ENCODE data around the gene MTCL1.

The MTCL1 gene

DNA sequence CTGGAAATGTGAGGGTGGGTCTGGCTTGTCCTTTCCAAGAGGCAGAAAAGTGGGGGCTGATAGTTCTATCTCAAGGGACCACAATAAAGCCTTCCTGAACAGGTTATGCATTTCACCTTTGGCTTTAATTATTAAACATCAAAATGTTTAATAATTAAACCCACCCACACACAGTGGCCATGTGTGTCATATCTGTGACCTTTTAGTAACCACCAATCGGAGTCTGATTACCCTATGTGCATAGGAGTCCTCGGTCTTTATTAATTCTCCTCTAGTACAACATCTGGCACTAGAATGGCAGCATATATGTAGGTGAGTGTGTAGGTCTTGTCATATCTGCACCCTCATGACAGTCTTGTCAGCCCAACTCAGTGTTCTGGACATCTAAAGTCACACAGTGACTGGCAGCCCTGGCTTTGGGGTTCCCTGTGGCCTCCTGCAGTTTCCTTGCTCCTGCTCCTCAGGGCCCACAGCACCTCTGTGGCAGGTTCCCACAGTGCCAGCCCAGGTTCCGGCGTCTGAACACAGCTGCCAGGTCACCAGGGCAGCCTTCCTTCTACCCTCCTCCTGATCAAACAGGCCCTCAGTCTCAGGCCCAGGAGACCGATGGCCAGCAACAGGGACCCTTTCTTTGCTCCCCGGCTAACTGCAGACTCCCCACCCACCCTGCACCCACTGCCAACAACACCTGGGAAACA is 100.9 kb downstream of the MTCL1 start:
- TF ChIP-seq ZNF274 (IDR thresholded peaks at IDR 0.05; ENCODE audit: low read depth, low read length) (no peak), YY1 (IDR thresholded peaks at IDR 0.05; ENCODE audit: insufficient read depth, insufficient read length) (no peak), SUZ12 (IDR thresholded peaks at IDR 0.05; ENCODE audit: extremely low read depth, insufficient read depth, insufficient read length) (no peak)
- Histone ChIP-seq H3K9ac (ENCODE audit: insufficient read length, low read depth) (no peak overlapping the region), H3K9me3 (ENCODE audit: insufficient read depth, low read length) (no peaks in the 10 kb centered on the region), H3K4me3 (ENCODE audit: insufficient read length, low read depth) (no peak overlapping the region), H3K36me3 (ENCODE audit: insufficient read depth, insufficient read length, low read length) (peaks cover 57% of the 10 kb centered on the region), H3K4me1 (ENCODE audit: insufficient read depth, insufficient read length) (no peaks in the 10 kb centered on the region), H3K27me3 (ENCODE audit: insufficient read depth, insufficient read length) (no peaks in the 10 kb centered on the region)
- no peak for DNase-seq (ENCODE audit: low read depth, low spot score)

- Histone ChIP-seq H3K9ac (ENCODE audit: insufficient read length, low read depth) (no peak overlapping the region), H3K36me3 (ENCODE audit: insufficient read depth, insufficient read length, low read length) (peaks cover 54% of the 10 kb centered on the region), H3K9me3 (ENCODE audit: insufficient read depth, low read length) (no peaks in the 10 kb centered on the region), H3K4me1 (ENCODE audit: insufficient read depth, insufficient read length) (no peaks in the 10 kb centered on the region), H3K4me3 (ENCODE audit: insufficient read length, low read depth) (no peak overlapping the region), H3K27me3 (ENCODE audit: insufficient read depth, insufficient read length) (no peaks in the 10 kb centered on the region)
- no peak for TF ChIP-seq SUZ12 (IDR thresholded peaks at IDR 0.05; ENCODE audit: extremely low read depth, insufficient read depth, insufficient read length)
- no peak for TF ChIP-seq ZNF274 (IDR thresholded peaks at IDR 0.05; ENCODE audit: low read depth, low read length)
- no peak for TF ChIP-seq YY1 (IDR thresholded peaks at IDR 0.05; ENCODE audit: insufficient read depth, insufficient read length)
- DNase-seq (ENCODE audit: low read depth, low spot score) = no peak
These were observed 101.6 kb downstream of the MTCL1 start for GRCh38 chr18:8806798-8807487.

GRCh38 chr18:8807488-8807805 is 102.1 kb downstream of the MTCL1 start:
- no peak overlapping the region for H3K9ac ChIP-seq (ENCODE audit: insufficient read length, low read depth)
- no peak for DNase-seq (ENCODE audit: low read depth, low spot score)
- TF ChIP-seq YY1 (IDR thresholded peaks at IDR 0.05; ENCODE audit: insufficient read depth, insufficient read length) (no peak), ZNF274 (IDR thresholded peaks at IDR 0.05; ENCODE audit: low read depth, low read length) (no peak), SUZ12 (IDR thresholded peaks at IDR 0.05; ENCODE audit: extremely low read depth, insufficient read depth, insufficient read length) (no peak)
- no peaks in the 10 kb centered on the region for H3K27me3 ChIP-seq (ENCODE audit: insufficient read depth, insufficient read length)
- no peak overlapping the region for H3K4me3 ChIP-seq (ENCODE audit: insufficient read length, low read depth)
- H3K4me1 ChIP-seq (ENCODE audit: insufficient read depth, insufficient read length) = no peaks in the 10 kb centered on the region
- no peaks in the 10 kb centered on the region for H3K9me3 ChIP-seq (ENCODE audit: insufficient read depth, low read length)
- peaks cover 57% of the 10 kb centered on the region for H3K36me3 ChIP-seq (ENCODE audit: insufficient read depth, insufficient read length, low read length)

DNA sequence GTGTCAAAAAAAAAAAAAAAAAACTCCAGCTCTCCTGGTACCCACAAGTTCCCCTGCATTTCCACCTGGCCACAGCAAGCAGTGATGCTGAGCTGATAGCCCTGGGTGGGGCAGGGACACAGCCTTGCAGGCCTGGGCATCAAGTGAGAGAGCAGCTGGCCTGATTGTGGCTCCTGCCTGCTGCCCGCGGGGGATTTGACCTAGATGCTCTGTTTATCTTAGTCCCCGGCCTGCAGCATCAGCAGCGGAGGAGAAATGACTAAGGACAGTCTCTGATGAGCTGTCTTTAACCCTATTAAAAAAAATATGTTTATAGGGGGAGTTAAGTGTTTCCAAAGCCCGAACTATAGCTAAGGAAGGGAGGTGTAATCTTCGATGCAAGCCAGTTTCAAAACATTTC is 102.6 kb downstream of the MTCL1 start:
- Histone ChIP-seq H3K9me3 (ENCODE audit: insufficient read depth, low read length) (no peaks in the 10 kb centered on the region), H3K4me1 (ENCODE audit: insufficient read depth, insufficient read length) (no peaks in the 10 kb centered on the region), H3K27me3 (ENCODE audit: insufficient read depth, insufficient read length) (no peaks in the 10 kb centered on the region), H3K9ac (ENCODE audit: insufficient read length, low read depth) (no peak overlapping the region), H3K4me3 (ENCODE audit: insufficient read length, low read depth) (no peak overlapping the region), H3K36me3 (ENCODE audit: insufficient read depth, insufficient read length, low read length) (peaks cover 59% of the 10 kb centered on the region)
- no peak for DNase-seq (ENCODE audit: low read depth, low spot score)
- TF ChIP-seq ZNF274 (IDR thresholded peaks at IDR 0.05; ENCODE audit: low read depth, low read length) = no peak
- TF ChIP-seq YY1 (IDR thresholded peaks at IDR 0.05; ENCODE audit: insufficient read depth, insufficient read length) = no peak
- TF ChIP-seq SUZ12 (IDR thresholded peaks at IDR 0.05; ENCODE audit: extremely low read depth, insufficient read depth, insufficient read length) = no peak

GRCh38 chr18:8809514-8809913 is 104.2 kb downstream of the MTCL1 start:
- no peak overlapping the region for H3K4me3 ChIP-seq (ENCODE audit: insufficient read length, low read depth)
- no peak for DNase-seq (ENCODE audit: low read depth, low spot score)
- peaks cover 69% of the 10 kb centered on the region for H3K36me3 ChIP-seq (ENCODE audit: insufficient read depth, insufficient read length, low read length)
- H3K4me1 ChIP-seq (ENCODE audit: insufficient read depth, insufficient read length) = no peaks in the 10 kb centered on the region
- no peak overlapping the region for H3K9ac ChIP-seq (ENCODE audit: insufficient read length, low read depth)
- H3K27me3 ChIP-seq (ENCODE audit: insufficient read depth, insufficient read length) = no peaks in the 10 kb centered on the region
- TF ChIP-seq SUZ12 (IDR thresholded peaks at IDR 0.05; ENCODE audit: extremely low read depth, insufficient read depth, insufficient read length) (no peak), ZNF274 (IDR thresholded peaks at IDR 0.05; ENCODE audit: low read depth, low read length) (no peak), YY1 (IDR thresholded peaks at IDR 0.05; ENCODE audit: insufficient read depth, insufficient read length) (no peak)
- no peaks in the 10 kb centered on the region for H3K9me3 ChIP-seq (ENCODE audit: insufficient read depth, low read length)

DNA sequence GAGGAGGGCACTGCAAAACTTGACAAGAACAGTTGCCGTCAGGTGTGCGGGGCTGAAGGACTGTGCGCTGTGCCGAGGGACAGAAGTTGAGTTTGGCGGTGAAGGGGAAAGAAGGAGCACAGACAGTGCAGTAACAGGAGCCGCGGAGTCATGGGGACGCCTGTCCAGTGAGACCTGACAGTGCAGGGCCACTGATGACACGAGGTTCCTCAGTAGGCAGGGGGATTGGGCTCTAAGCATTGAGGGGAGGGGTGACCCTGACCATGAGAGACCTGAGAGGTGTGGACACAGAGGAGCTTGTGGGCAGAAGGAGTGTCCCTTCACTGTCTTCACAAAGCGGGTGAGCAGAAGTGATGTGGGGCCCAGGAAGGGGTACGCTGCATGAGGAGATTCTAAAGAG is 104.8 kb downstream of the MTCL1 start:
- H3K27me3 ChIP-seq (ENCODE audit: insufficient read depth, insufficient read length) = no peaks in the 10 kb centered on the region
- no peaks in the 10 kb centered on the region for H3K9me3 ChIP-seq (ENCODE audit: insufficient read depth, low read length)
- no peaks in the 10 kb centered on the region for H3K4me1 ChIP-seq (ENCODE audit: insufficient read depth, insufficient read length)
- peaks cover 69% of the 10 kb centered on the region for H3K36me3 ChIP-seq (ENCODE audit: insufficient read depth, insufficient read length, low read length)
- TF ChIP-seq YY1 (IDR thresholded peaks at IDR 0.05; ENCODE audit: insufficient read depth, insufficient read length) = no peak
- no peak for TF ChIP-seq SUZ12 (IDR thresholded peaks at IDR 0.05; ENCODE audit: extremely low read depth, insufficient read depth, insufficient read length)
- no peak for TF ChIP-seq ZNF274 (IDR thresholded peaks at IDR 0.05; ENCODE audit: low read depth, low read length)
- H3K9ac ChIP-seq (ENCODE audit: insufficient read length, low read depth) = no peak overlapping the region
- no peak for DNase-seq (ENCODE audit: low read depth, low spot score)
- no peak overlapping the region for H3K4me3 ChIP-seq (ENCODE audit: insufficient read length, low read depth)

DNA sequence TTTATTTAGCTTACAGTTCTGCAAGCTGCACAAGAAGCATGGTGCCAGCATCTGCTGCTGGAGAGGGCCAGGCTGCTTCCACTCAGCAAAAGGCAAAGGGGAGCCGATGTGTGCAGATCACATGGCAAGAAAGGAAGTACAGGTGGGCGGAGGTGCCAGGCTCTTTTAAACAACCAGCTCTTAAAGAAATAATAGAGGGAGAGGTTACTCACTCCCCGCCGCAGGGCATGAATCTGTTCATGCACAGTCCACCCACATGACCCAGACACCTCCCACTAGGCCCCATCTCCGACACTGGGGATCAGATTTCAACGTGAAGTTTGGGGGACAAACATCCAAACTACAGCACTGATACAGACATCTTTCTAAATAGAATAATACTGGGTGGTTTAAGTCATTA is 105.8 kb downstream of the MTCL1 start:
- DNase-seq (ENCODE audit: low read depth, low spot score) = no peak
- H3K4me1 ChIP-seq (ENCODE audit: insufficient read depth, insufficient read length) = no peaks in the 10 kb centered on the region
- TF ChIP-seq ZNF274 (IDR thresholded peaks at IDR 0.05; ENCODE audit: low read depth, low read length) = no peak
- TF ChIP-seq SUZ12 (IDR thresholded peaks at IDR 0.05; ENCODE audit: extremely low read depth, insufficient read depth, insufficient read length) = no peak
- no peak overlapping the region for H3K4me3 ChIP-seq (ENCODE audit: insufficient read length, low read depth)
- H3K9ac ChIP-seq (ENCODE audit: insufficient read length, low read depth) = no peak overlapping the region
- no peaks in the 10 kb centered on the region for H3K27me3 ChIP-seq (ENCODE audit: insufficient read depth, insufficient read length)
- H3K9me3 ChIP-seq (ENCODE audit: insufficient read depth, low read length) = no peaks in the 10 kb centered on the region
- peaks cover 68% of the 10 kb centered on the region for H3K36me3 ChIP-seq (ENCODE audit: insufficient read depth, insufficient read length, low read length)

Data from NT2/D1 (cell line).